GM12891 (cell line): Measurements from ENCODE around the gene ARFIP1.

Experiments
- PAX5 ChIP-seq: IDR thresholded peaks from 2 replicates; pipeline ENCODE4 v1.6.1; 2011; ENCODE audit warnings: low read length, moderate library complexity, mild to moderate bottlenecking; ENCODE audit not compliant: insufficient read depth, severe bottlenecking
- POLR2A ChIP-seq: IDR thresholded peaks from 2 replicates; pipeline ENCODE4 v1.6.1; 2011; ENCODE audit warnings: low read depth, low read length, control low read depth
- POLR2AphosphoS5 ChIP-seq: IDR thresholded peaks from 2 replicates; pipeline ENCODE4 v1.6.1; 2011; ENCODE audit warnings: low read depth, low read length, control low read depth
- POU2F2 ChIP-seq: IDR thresholded peaks from 2 replicates; pipeline ENCODE4 v1.6.1; 2011; ENCODE audit warnings: low read depth, mild to moderate bottlenecking, control low read depth, low read length, moderate library complexity
- SPI1 ChIP-seq: IDR thresholded peaks from 2 replicates; pipeline ENCODE4 v1.6.1; 2011; ENCODE audit warnings: low read depth, low read length, control low read depth
- TAF1 ChIP-seq: IDR thresholded peaks from 2 replicates; pipeline ENCODE4 v1.6.1; 2011; ENCODE audit warnings: low read depth, low read length, control low read depth

- TF ChIP-seq POLR2AphosphoS5 = no peak
- TF ChIP-seq POLR2A = no peak
- no peak for TF ChIP-seq TAF1
- no peak for TF ChIP-seq SPI1
- TF ChIP-seq PAX5 = no peak
- TF ChIP-seq POU2F2 = no peak
Measured at GRCh38 chr4:152961773-152962115, 182.0 kb downstream of the ARFIP1 start.
